ENCODE measurements around the gene CEP85. TPM values are rescaled to one million over a fixed set of nuclear protein-coding genes. Genes with fewer than 3 reads are reported as not detected.

The CEP85 gene
- total RNA-seq, 1 experiment from 2014 or later, result 51.8 TPM

DNA sequence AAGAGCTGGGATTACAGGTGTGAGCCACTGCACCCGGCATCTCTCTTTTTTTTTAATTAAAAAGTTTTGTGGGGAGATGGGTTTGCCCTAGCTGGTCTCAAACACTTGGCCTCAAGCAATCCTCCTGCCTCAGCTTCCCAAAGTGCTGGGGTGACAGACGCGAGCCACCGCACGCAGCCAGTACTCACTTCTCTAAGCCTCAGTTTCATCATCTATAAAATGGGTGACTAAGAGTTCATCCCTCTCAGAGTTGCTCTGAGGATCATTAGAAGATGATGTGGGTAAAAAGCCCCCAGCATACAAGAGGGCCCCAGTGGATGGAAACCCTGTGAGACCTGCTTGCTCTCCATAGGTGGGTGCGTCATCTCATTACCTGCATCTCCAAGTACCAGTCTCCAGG, 46.1 kb upstream of the CEP85 start:
- intact Hi-C loops (cut with micrococcal nuclease; ENCODE audit: unreplicated experiment), result no loop called here
- BruUV-seq (replicated peaks), result no TSS peak

DNA sequence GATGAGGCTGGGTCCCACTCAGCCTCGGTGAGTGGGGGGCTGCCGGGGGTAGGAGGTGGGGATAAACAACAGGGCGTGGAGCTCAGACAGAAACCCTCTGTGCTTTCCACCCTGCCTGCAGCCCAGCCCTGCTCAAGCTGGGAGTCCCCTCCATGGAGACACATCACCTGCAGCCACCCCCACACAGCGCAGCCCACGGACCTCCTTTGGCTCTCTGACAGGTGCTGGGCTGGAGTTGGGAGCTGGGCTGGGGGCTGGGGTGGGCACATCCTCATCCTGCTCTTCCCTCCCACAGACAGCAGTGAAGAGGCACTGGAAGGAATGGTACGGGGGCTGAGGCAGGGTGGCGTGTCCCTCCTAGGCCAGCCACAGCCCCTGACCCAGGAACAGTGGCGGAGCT, 45.5 kb upstream of the CEP85 start:
- no peaks in the 10 kb centered on the region for H3K36me3 ChIP-seq (ENCODE audit: control insufficient read depth, insufficient read depth, low read length)
- no peak for TF ChIP-seq POLR2AphosphoS5 (IDR thresholded peaks at IDR 0.05; ENCODE audit: low read depth, low read length)
- TF ChIP-seq TCF7L2 (IDR thresholded peaks at IDR 0.05; ENCODE audit: low read depth, low read length), result no peak
- TF ChIP-seq, protein P1, sequence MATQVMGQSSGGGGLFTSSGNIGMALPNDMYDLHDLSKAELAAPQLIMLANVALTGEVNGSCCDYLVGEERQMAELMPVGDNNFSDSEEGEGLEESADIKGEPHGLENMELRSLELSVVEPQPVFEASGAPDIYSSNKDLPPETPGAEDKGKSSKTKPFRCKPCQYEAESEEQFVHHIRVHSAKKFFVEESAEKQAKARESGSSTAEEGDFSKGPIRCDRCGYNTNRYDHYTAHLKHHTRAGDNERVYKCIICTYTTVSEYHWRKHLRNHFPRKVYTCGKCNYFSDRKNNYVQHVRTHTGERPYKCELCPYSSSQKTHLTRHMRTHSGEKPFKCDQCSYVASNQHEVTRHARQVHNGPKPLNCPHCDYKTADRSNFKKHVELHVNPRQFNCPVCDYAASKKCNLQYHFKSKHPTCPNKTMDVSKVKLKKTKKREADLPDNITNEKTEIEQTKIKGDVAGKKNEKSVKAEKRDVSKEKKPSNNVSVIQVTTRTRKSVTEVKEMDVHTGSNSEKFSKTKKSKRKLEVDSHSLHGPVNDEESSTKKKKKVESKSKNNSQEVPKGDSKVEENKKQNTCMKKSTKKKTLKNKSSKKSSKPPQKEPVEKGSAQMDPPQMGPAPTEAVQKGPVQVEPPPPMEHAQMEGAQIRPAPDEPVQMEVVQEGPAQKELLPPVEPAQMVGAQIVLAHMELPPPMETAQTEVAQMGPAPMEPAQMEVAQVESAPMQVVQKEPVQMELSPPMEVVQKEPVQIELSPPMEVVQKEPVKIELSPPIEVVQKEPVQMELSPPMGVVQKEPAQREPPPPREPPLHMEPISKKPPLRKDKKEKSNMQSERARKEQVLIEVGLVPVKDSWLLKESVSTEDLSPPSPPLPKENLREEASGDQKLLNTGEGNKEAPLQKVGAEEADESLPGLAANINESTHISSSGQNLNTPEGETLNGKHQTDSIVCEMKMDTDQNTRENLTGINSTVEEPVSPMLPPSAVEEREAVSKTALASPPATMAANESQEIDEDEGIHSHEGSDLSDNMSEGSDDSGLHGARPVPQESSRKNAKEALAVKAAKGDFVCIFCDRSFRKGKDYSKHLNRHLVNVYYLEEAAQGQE (IDR thresholded peaks at IDR 0.05; ENCODE audit: insufficient read depth in 1 of 2, low read depth in 2 of 2, low read length in 1 of 2), result no peak
- TF ChIP-seq, protein P2, sequence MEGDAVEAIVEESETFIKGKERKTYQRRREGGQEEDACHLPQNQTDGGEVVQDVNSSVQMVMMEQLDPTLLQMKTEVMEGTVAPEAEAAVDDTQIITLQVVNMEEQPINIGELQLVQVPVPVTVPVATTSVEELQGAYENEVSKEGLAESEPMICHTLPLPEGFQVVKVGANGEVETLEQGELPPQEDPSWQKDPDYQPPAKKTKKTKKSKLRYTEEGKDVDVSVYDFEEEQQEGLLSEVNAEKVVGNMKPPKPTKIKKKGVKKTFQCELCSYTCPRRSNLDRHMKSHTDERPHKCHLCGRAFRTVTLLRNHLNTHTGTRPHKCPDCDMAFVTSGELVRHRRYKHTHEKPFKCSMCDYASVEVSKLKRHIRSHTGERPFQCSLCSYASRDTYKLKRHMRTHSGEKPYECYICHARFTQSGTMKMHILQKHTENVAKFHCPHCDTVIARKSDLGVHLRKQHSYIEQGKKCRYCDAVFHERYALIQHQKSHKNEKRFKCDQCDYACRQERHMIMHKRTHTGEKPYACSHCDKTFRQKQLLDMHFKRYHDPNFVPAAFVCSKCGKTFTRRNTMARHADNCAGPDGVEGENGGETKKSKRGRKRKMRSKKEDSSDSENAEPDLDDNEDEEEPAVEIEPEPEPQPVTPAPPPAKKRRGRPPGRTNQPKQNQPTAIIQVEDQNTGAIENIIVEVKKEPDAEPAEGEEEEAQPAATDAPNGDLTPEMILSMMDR (IDR thresholded peaks at IDR 0.05), result no peak
- BruUV-seq (replicated peaks), result no TSS peak

More for the DNA sequence above, 46.1 kb upstream of the CEP85 start:
- Histone ChIP-seq H3K36me3 (ENCODE audit: control insufficient read depth, insufficient read depth, low read length) (no peaks in the 10 kb centered on the region), H3K4me3 (ENCODE audit: low read depth in 2 of 2, low read length in 2 of 2) (no peak overlapping the region), H3K27ac (ENCODE audit: low read length) (no peak overlapping the region), H3K9me3 (ENCODE audit: control insufficient read depth, insufficient read depth, low read depth, low read length) (no peaks in the 10 kb centered on the region), H3K4me1 (ENCODE audit: control insufficient read depth, insufficient read depth, low read length) (no peaks in the 10 kb centered on the region), H3K27me3 (ENCODE audit: control insufficient read depth, insufficient read depth, low read length) (no peaks in the 10 kb centered on the region)
- ChIA-PET CTCF (no interaction called here), POLR2A (no interaction called here)
- TF ChIP-seq POLR2AphosphoS5 (IDR thresholded peaks at IDR 0.05; ENCODE audit: low read depth, low read length) (no peak), SIN3A (IDR thresholded peaks at IDR 0.05; ENCODE audit: borderline replicate concordance, insufficient read depth, low read depth, low read length) (no peak)
- TF ChIP-seq, protein P2 (IDR thresholded peaks at IDR 0.05), result no peak
- TF ChIP-seq, protein P1 (IDR thresholded peaks at IDR 0.05; ENCODE audit: insufficient read depth in 1 of 2, low read depth in 2 of 2, low read length in 1 of 2), result no peak
- in situ Hi-C loops (cut with HindIII; ENCODE audit: low pct_unique_long_range_greater_than_20kb, low sequenced_read_pairs), result no loop called here
- DNase-seq (ENCODE audit: low read depth, low spot score) (no peak), ATAC-seq (no peak)

More for the DNA sequence above, 45.5 kb upstream of the CEP85 start:
- H3K4me3 ChIP-seq (ENCODE audit: low read depth in 2 of 2, low read length in 2 of 2), result no peak overlapping the region
- H3K4me1 ChIP-seq (ENCODE audit: control insufficient read depth, insufficient read depth, low read length), result no peaks in the 10 kb centered on the region
- POLR2A ChIA-PET, result no interaction called here
- no peaks in the 10 kb centered on the region for H3K27me3 ChIP-seq (ENCODE audit: control insufficient read depth, insufficient read depth, low read length)
- no peak for DNase-seq (ENCODE audit: low read depth, low spot score)
- H3K27ac ChIP-seq (ENCODE audit: low read length), result no peak overlapping the region
- CTCF ChIA-PET, result interaction anchor here (2.5 kb wide), 1 partner anchor 45 kb away, joined by 10 read pairs; the partner anchor contains the start of gene CEP85
- in situ Hi-C loops (cut with HindIII; ENCODE audit: low pct_unique_long_range_greater_than_20kb, low sequenced_read_pairs), result no loop called here
- H3K9me3 ChIP-seq (ENCODE audit: control insufficient read depth, insufficient read depth, low read depth, low read length), result no peaks in the 10 kb centered on the region
- ATAC-seq, result no peak
- intact Hi-C loops (cut with micrococcal nuclease; ENCODE audit: unreplicated experiment), result no loop called here

Measured in Panc1 (cell line).